HFFc6 (cell line): ENCODE measurements around the gene SSR1. TPM values are rescaled to one million over a fixed set of nuclear protein-coding genes. Genes with fewer than 3 reads are reported as not detected.

Experiments
- DNase-seq: peaks from one replicate; pipeline ENCODE4 v3.0.0-alpha.2; 2018
- H3K27ac Mint-ChIP-seq: 2 replicates; pipeline ENCODE4 v1.8.0; 2020; ENCODE audit warnings: mild to moderate bottlenecking, mixed read lengths
- H3K27me3 Mint-ChIP-seq: 2 replicates; pipeline ENCODE4 v1.8.0; 2021; ENCODE audit warnings: mild to moderate bottlenecking, moderate library complexity, mixed read lengths; ENCODE audit not compliant: insufficient read depth
- H3K36me3 Mint-ChIP-seq: 2 replicates; pipeline ENCODE4 v1.8.0; 2021; ENCODE audit warnings: low read depth, mixed read lengths
- H3K4me1 Mint-ChIP-seq: 2 replicates; pipeline ENCODE4 v1.8.0; 2020; ENCODE audit warnings: low read depth, mixed read lengths
- H3K4me3 Mint-ChIP-seq: 2 replicates; pipeline ENCODE4 v1.8.0; 2020; ENCODE audit warnings: mild to moderate bottlenecking, moderate library complexity, mixed read lengths
- H3K9me3 Mint-ChIP-seq: 2 replicates; pipeline ENCODE4 v1.8.0; 2020; ENCODE audit warnings: mild to moderate bottlenecking, mixed read lengths
- total RNA-seq, 6 experiments: library from RNA; stranded (reverse); fragmentation: NEBNext Ultra II Directional; extraction: Animal tissue kit (Norgen Biotek cat#: 25700); gene quantifications; 2 replicates in 1 of 6; 3 replicates in 5 of 6; pipeline ENCODE4 v1.2.3, GENCODE V29; 2021
- TF ChIP-seq, protein P1 (sequence below): fragments of 200-600 bp; sonication (generic); IDR thresholded peaks from 2 replicates; pipeline ENCODE4 v1.5.0; 2021; ENCODE audit warnings: antibody characterized with exemption, mild to moderate bottlenecking

Gene SSR1
- total RNA-seq, 6 experiments from 2014 or later = 279 to 334 (median 307) TPM

DNA sequence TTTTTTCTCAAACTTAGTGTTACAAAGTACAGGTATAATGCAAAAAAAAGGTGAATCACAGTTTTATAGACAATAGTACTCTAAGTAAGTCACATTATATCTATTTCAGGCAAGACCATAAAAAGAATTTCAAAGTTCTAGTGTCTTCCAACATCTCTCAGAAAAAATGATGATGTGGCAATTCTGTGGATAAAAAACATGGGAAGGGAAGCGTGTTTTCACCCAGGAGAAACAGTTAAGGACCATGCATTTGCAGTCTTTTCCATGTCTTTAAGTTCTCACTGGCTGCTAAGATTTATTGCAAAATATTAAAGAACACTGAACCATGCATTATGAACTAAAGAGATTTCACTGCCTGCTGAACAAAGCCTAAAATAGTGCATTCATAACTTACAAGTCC, 1.8 kb downstream of the SSR1 start:
- peaks cover 29% of the 10 kb centered on the region for H3K36me3 Mint-ChIP-seq
- peak overlapping the region; percentile 74 for H3K27ac Mint-ChIP-seq
- H3K4me3 Mint-ChIP-seq = peak overlapping the region; percentile 99
- no peaks in the 10 kb centered on the region for H3K9me3 Mint-ChIP-seq
- TF ChIP-seq, protein P1, sequence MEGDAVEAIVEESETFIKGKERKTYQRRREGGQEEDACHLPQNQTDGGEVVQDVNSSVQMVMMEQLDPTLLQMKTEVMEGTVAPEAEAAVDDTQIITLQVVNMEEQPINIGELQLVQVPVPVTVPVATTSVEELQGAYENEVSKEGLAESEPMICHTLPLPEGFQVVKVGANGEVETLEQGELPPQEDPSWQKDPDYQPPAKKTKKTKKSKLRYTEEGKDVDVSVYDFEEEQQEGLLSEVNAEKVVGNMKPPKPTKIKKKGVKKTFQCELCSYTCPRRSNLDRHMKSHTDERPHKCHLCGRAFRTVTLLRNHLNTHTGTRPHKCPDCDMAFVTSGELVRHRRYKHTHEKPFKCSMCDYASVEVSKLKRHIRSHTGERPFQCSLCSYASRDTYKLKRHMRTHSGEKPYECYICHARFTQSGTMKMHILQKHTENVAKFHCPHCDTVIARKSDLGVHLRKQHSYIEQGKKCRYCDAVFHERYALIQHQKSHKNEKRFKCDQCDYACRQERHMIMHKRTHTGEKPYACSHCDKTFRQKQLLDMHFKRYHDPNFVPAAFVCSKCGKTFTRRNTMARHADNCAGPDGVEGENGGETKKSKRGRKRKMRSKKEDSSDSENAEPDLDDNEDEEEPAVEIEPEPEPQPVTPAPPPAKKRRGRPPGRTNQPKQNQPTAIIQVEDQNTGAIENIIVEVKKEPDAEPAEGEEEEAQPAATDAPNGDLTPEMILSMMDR = no peak
- peaks cover 46% of the 10 kb centered on the region for H3K4me1 Mint-ChIP-seq
- no peak for DNase-seq
- H3K27me3 Mint-ChIP-seq = no peaks in the 10 kb centered on the region; the same call in none of the 2 replicates

DNA sequence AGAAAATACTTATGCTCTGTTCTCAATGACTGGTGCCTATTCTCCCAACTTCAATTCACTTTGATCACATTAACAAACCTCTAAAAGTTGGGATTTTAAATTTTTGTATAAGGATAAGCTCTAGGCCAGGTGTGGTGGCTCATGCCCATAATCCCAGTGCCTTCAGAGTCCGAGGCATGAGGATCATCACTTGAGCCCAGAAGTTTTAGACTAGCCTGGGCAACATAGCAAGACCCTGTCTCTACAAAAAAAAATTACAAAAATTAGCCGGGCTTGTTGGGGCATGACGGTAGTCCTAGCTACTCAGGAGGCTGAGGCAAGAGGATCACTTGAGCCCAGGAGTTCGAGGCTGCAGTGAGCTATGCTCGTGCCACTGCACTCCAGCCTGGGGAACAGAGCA, 3.9 kb downstream of the SSR1 start:
- DNase-seq = no peak
- Mint-ChIP-seq H3K36me3 (peaks cover 36% of the 10 kb centered on the region), H3K27me3 (no peaks in the 10 kb centered on the region), H3K4me1 (peaks cover 56% of the 10 kb centered on the region), H3K9me3 (no peaks in the 10 kb centered on the region), H3K4me3 (peak overlapping the region; percentile 16; the same call in 1 of the 2 replicates), H3K27ac (peak overlapping the region; percentile 69)
- TF ChIP-seq, protein P1 = no peak

- H3K9me3 Mint-ChIP-seq = no peaks in the 10 kb centered on the region
These were observed 5.5 kb downstream of the SSR1 start for GRCh38 chr6:7307533-7307932.

DNA sequence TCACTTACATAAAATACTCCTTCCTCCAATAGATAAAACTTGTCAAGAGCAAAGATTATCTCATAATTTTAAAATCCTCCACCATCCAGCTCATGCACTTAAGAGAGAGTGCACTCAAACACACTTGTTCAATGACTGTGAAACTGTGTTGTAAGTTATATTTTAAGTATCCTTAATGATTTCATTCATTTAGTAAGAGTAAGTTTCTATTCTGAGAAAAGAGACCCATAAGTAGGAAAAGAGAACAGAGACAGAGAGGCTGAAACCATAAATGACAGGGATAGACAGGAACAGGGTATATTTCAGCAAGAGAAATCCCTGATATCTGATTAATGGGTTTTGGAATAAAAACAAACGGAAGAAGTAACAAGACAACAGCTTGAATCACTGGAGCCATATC, 8.2 kb downstream of the SSR1 start:
- Mint-ChIP-seq H3K4me3 (no peak overlapping the region), H3K27ac (peak overlapping the region; percentile 0; the same call in 1 of the 2 replicates), H3K9me3 (no peaks in the 10 kb centered on the region), H3K36me3 (peaks cover 36% of the 10 kb centered on the region), H3K4me1 (peaks cover 34% of the 10 kb centered on the region), H3K27me3 (no peaks in the 10 kb centered on the region)
- DNase-seq = no peak
- TF ChIP-seq, protein P1 = no peak

More at GRCh38 chr6:7307533-7307932, 5.5 kb downstream of the SSR1 start:
- H3K27ac Mint-ChIP-seq = peak overlapping the region; percentile 3; the same call in 1 of the 2 replicates
- peaks cover 36% of the 10 kb centered on the region for H3K36me3 Mint-ChIP-seq
- H3K4me3 Mint-ChIP-seq = no peak overlapping the region
- no peak for DNase-seq
- TF ChIP-seq, protein P1 = no peak
- H3K4me1 Mint-ChIP-seq = peaks cover 50% of the 10 kb centered on the region
- no peaks in the 10 kb centered on the region for H3K27me3 Mint-ChIP-seq

GRCh38 chr6:7301702-7302101, 11.3 kb downstream of the SSR1 start:
- DNase-seq = no peak
- H3K27ac Mint-ChIP-seq = no peak overlapping the region
- TF ChIP-seq, protein P1 = no peak
- H3K36me3 Mint-ChIP-seq = peaks cover 29% of the 10 kb centered on the region
- H3K4me3 Mint-ChIP-seq = no peak overlapping the region
- peaks cover 11% of the 10 kb centered on the region; the same call in 1 of the 2 replicates for H3K4me1 Mint-ChIP-seq
- no peaks in the 10 kb centered on the region for H3K9me3 Mint-ChIP-seq
- H3K27me3 Mint-ChIP-seq = no peaks in the 10 kb centered on the region
